Nucleus accumbens (tissue), 56 donors: Measurements from ENCODE around the gene UMPS.
"Not testable (repeated sequence)": the region's sequence is repeated elsewhere in the genome, so short reads cannot be mapped to it uniquely, and the experiment has no call there.

Experiments used
- DNase-seq, 56 donors: peaks; one replicate each; lab custom pipeline; 2025; lab: John Stamatoyannopoulos, UW

Gene UMPS

DNA sequence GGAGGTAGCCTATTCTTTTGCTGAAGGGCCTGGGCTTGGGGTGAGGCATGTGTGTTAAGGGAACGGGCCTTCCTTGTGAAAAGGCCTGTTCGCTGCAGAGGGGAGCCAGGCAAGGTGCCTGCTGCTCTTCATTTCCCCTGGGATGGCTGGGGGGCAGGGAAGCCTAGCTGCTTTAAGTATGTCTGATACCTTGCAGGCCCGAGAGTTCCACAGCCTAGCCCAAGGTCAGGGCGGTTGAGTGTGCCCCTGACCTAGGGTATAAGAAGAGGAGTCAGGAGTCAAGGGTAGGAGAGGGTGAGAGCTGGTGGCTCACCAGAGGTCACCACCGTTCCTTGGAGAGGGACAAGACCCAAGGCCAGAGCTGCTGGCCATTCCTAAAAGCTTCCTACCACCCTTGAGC lies 46.6 kb downstream of the UMPS start:
- no peak for DNase-seq

GRCh38 chr3:124777762-124778470 lies 47.7 kb downstream of the UMPS start:
- no peak for DNase-seq

DNA sequence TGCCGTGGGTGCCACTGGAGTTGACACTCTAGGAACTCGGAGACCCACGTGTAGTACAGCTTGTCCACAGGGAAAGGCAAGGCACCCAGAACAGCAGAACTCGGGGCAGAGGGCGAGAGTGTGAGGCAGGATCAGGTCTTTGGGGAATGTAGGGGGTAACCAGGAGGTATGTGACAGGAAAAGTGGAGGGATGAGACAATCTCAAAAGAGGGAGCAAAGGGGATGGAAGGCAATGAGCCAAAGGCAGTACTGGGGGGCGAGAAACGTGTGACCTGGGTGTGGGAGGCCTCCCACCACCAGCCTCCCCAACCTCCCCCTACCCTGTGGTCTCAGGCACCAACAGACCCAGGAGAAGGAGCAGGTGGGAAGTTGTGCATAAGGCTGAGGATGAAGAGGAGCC lies 48.9 kb downstream of the UMPS start:
- no peak for DNase-seq

- DNase-seq = no peak
These were observed 49.5 kb downstream of the UMPS start for GRCh38 chr3:124779751-124780191.

DNA sequence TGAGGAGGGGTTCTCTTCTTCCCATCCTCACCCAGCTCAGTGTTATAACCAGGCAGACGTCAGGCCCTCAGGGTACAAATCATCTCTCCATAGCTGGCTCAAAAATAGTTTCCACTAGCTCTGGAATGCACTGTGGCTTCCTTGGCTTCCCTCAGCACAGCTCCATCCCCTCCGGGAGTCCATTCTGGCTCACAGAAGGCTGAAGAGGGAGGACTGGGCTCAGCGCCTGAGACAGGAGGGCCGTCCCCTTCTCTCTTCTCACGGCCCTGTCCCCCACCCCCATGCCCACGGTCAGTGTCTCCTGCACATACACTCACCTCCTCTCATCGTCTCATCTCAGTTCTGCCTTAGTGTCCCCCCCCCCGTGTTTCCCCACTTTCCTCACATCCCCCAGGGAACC lies 50.1 kb downstream of the UMPS start:
- DNase-seq = peak in 20 of 56 donors; percentile 20 to 60 (median 43)

DNA sequence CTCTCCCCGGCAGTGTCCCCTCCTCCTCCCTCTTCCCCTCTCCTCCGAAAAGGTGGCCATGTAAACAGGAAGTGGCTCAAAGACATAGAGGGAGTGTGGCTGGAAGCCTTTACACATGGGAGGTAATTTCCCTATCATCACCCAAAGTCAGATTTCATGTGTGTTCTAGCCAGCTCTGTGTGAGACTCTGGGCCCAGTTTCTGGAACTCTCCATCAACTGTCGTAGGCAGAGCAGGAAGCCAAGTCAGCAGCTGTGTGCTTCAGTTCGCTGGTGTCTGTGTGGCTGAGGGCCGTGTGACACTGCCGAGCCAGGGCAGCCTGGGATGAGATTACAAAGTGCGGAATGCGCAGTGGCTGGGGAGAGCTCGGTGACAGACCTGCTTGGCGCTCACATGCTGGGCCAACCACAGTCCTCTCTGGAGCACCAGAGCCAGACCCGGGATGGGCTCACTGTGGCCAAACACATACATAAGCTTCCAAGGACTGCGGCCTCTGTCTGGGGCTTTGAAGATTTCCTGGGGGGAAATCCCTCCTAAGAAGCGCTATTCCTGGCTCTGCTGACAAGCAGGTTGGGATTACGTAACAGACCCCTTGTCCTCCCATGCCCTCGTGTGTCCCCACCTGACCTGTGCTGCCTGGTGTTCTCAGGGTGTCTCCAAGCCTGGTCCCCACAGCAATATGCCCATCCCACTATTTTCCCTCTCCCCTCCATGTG lies 50.7 kb downstream of the UMPS start:
- DNase-seq = peak in 47 of 56 donors; percentile 29 to 88 (median 60)

DNA sequence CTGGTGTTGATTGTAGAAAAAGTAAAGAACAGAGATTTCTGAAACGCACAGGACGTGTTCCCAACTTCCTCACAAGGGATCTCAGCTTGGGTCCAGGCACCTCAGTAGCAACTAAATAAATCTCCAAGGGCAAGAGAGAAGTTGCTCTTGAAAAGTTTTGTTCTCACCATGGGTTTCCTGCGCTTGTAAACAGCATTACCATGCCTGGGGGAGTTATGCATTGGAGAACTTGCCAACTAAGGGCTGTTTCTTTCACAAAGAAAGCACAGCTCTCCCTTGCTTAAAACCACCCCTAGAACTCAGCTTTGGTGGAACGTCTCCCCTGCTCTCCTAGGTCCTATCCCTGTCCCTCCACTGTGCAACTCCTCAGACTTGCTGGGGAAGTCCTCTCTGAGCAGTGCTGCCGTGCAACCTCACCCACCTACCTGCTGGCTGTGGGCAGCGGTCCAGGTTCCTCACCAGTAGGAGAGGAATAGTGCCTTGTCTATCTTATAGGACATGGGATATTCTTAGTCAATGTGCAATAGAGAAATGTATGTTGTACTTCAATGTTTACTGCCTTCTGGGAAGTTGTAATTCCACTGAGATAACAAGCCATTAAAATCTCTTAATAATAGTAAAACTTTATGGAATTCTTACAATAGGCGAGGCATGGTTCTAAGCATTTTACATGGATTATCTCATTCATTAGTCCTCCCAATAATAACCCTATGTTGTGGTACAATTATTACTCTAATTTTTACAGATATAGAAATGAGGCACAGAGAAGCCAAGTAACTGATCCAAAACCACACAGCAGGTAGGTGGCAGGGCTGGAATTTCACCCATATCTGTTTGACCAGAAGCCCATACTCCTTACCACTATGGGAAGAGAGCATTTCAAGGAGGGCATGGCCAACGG lies 51.5 kb downstream of the UMPS start:
- DNase-seq = no peak

- DNase-seq = not testable (repeated sequence)
These were observed 52.1 kb downstream of the UMPS start for GRCh38 chr3:124782377-124782712.

- no peak for DNase-seq
These were observed 53.4 kb downstream of the UMPS start for GRCh38 chr3:124783696-124784095.

GRCh38 chr3:124784686-124785382 lies 54.6 kb downstream of the UMPS start:
- peak in 2 of 56 donors; percentile 20 to 25 for DNase-seq

DNA sequence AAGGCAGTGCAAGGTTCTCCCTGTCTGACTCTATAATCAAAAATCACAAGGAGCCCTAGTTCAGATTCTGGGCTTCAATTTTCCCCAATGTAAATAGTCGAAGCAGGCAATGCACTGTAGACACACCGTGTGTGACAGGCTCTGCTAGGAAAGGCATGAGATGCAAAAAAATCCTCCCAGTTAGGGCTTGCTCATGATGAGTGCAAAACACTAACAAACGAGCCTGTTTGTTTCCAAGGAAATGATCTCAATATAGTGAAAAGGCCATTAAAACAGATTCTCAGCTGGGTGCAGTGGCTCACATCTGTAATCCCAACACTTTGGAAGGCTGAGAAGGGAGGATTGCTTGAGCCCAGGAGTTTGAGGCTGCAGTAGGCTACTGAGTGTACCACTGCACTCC lies 55.7 kb downstream of the UMPS start:
- no peak for DNase-seq

GRCh38 chr3:124786511-124787241 lies 56.4 kb downstream of the UMPS start:
- DNase-seq = no peak

GRCh38 chr3:124787476-124788195 lies 57.4 kb downstream of the UMPS start:
- DNase-seq = peak in 2 of 56 donors; percentile 12 to 32

DNA sequence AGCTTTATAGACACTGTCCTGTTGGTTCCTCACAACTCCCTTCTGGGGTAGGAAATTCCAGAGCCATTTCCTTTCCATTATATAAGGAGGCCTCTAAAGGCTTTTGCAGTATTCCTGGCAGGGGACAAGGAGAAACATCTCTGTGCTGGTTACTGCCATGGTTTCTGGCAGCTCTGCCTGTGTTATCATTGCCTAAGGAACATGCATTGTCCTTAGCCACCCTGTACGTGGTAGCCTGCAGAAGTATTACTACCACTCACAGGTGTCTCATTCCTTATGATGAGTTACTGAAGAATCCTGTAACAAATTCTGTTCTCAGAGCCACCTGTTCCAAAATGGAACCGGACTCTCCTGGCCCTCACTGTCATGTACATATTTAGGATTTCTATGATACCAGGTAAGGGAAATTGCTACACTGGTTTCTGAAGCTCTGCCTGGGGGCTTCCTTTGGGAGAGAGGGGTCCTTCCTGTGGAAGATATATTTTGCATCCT lies 58.0 kb downstream of the UMPS start:
- no peak for DNase-seq

- DNase-seq = not testable (repeated sequence)
These were observed 58.9 kb downstream of the UMPS start for GRCh38 chr3:124789103-124789502.

DNA sequence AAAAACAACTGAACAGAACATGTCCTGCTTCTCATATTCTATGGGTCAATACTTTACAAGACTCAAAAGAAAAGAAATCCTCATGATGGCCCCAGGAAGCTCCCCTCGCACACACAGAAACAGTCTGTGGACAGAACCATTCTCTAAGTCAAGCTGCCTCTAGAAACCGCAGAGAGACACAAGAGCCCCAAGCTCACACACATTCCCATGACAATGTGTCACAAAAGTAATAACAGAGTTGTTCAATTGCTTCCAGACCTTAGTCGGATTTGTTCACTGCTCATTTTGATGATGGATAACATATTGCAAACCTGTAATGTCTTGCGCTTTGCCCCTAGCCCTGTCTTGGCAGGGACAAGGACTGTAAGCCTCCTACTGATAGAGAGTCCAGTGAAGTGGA lies 60.9 kb downstream of the UMPS start:
- DNase-seq = no peak

DNA sequence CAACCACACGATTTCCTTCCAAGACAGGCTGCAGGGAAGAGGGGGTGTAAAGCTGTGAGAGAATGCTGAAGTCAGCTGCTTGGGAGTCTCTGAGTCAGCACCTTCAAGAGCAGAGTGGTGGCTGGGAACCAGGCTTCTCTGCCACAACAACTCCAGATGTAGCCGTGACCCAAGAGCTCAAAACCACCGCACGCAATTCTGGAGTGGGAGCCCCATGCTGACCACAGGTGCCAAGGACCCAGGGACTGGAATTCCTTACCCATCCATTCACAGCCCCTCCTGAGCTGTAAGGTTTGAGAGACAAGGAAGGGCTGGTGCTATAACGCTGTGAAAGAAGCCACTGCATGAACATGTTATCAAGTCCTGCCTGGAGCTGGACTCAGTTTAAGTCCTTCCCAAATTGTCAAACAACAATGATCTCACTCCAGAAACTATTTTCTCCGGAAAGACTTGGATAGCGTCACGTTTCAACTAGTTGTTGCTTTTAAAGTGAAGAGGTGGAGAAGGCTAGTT lies 61.4 kb downstream of the UMPS start:
- peak in 17 of 56 donors; percentile 12 to 44 (median 28) for DNase-seq

DNA sequence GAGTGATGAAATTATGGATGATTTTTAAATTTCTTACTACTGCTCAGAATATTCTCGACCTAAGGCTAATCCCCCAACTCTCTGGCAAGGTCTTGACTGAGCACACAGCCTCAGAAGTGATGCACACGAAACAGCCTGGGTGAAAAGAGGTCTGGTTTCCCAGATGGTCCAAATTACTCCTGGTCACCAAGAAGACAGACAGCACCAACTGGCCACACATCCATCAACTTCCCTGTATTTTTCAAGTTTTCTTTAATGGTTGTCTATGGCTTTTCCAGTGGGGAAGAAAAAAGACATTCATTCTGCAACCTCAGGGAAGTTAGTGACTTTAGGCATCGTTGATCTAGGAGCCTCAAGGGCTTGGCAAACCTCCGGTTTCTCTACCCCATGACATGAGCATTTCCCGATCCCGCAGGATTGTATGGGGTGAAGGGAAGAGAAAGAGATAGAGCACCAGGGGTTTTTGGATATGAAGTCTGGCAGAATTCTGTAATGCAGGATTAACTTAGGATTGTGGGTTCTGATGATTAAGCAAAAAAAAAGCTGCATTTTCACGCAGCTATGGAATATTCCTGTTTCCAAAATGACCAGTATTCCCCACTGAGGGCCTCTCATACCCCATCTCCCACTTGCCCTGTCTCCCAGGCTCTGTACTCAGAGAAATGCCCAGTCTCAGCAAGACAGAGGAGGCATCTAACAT lies 62.2 kb downstream of the UMPS start:
- no peak for DNase-seq
